ENCODE measurements around the gene ACSL6. TPM values are rescaled to one million over a fixed set of nuclear protein-coding genes. Genes with fewer than 3 reads are reported as not detected.

The ACSL6 gene
- total RNA-seq, 1 donor from 2014 or later: not detected

- Histone ChIP-seq H3K27me3 (no peaks in the 10 kb centered on the region), H3K4me1 (no peaks in the 10 kb centered on the region), H3K9me3 (ENCODE audit: low read depth) (no peaks in the 10 kb centered on the region), H3K9ac (no peak overlapping the region), H3K4me2 (no peak overlapping the region), H3K27ac (no peak overlapping the region), H3K4me3 (no peak overlapping the region), H2AFZ (replicated peaks) (no peak overlapping the region), H3K36me3 (no peaks in the 10 kb centered on the region), H3K79me2 (ENCODE audit: low read depth) (no peaks in the 10 kb centered on the region), H3F3A (ENCODE audit: low read depth) (no peaks in the 10 kb centered on the region), H4K20me1 (ENCODE audit: low read depth) (no peaks in the 10 kb centered on the region)
- Mint-ChIP-seq H3K27ac (peak overlapping the region; percentile 54), H3K4me1 (no peaks in the 10 kb centered on the region), H3K4me3 (no peak overlapping the region), H3K27me3 (ENCODE audit: insufficient read depth, low read depth) (peaks cover 5% of the 10 kb centered on the region), H3K9me3 (no peaks in the 10 kb centered on the region), H3K36me3 (no peaks in the 10 kb centered on the region)
- TF ChIP-seq EZH2phosphoT487 (IDR thresholded peaks at IDR 0.05): no peak
- TF ChIP-seq EZH2 (IDR thresholded peaks at IDR 0.05): no peak
- TF ChIP-seq, protein P1, sequence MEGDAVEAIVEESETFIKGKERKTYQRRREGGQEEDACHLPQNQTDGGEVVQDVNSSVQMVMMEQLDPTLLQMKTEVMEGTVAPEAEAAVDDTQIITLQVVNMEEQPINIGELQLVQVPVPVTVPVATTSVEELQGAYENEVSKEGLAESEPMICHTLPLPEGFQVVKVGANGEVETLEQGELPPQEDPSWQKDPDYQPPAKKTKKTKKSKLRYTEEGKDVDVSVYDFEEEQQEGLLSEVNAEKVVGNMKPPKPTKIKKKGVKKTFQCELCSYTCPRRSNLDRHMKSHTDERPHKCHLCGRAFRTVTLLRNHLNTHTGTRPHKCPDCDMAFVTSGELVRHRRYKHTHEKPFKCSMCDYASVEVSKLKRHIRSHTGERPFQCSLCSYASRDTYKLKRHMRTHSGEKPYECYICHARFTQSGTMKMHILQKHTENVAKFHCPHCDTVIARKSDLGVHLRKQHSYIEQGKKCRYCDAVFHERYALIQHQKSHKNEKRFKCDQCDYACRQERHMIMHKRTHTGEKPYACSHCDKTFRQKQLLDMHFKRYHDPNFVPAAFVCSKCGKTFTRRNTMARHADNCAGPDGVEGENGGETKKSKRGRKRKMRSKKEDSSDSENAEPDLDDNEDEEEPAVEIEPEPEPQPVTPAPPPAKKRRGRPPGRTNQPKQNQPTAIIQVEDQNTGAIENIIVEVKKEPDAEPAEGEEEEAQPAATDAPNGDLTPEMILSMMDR (IDR thresholded peaks at IDR 0.05): no peak
- no peak for DNase-seq (ENCODE audit: low spot score)
These were observed 39.4 kb upstream of the ACSL6 start for GRCh38 chr5:132050661-132051552.

- Mint-ChIP-seq H3K36me3 (no peaks in the 10 kb centered on the region), H3K27me3 (ENCODE audit: insufficient read depth, low read depth) (peaks cover 5% of the 10 kb centered on the region), H3K9me3 (no peaks in the 10 kb centered on the region), H3K27ac (no peak overlapping the region), H3K4me1 (no peaks in the 10 kb centered on the region), H3K4me3 (no peak overlapping the region)
- TF ChIP-seq, protein P1 (IDR thresholded peaks at IDR 0.05): no peak
- no peak for TF ChIP-seq EZH2 (IDR thresholded peaks at IDR 0.05)
- no peak for TF ChIP-seq EZH2phosphoT487 (IDR thresholded peaks at IDR 0.05)
- Histone ChIP-seq H2AFZ (replicated peaks) (no peak overlapping the region), H3K4me2 (no peak overlapping the region), H3K79me2 (ENCODE audit: low read depth) (no peaks in the 10 kb centered on the region), H3K36me3 (no peaks in the 10 kb centered on the region), H3K4me3 (no peak overlapping the region), H4K20me1 (ENCODE audit: low read depth) (no peaks in the 10 kb centered on the region), H3K4me1 (no peaks in the 10 kb centered on the region), H3K9ac (no peak overlapping the region), H3F3A (ENCODE audit: low read depth) (no peaks in the 10 kb centered on the region), H3K27ac (no peak overlapping the region), H3K27me3 (no peaks in the 10 kb centered on the region), H3K9me3 (ENCODE audit: low read depth) (no peaks in the 10 kb centered on the region)
- no peak for DNase-seq (ENCODE audit: low spot score)
These were observed 38.7 kb upstream of the ACSL6 start for GRCh38 chr5:132050136-132050535.

DNA sequence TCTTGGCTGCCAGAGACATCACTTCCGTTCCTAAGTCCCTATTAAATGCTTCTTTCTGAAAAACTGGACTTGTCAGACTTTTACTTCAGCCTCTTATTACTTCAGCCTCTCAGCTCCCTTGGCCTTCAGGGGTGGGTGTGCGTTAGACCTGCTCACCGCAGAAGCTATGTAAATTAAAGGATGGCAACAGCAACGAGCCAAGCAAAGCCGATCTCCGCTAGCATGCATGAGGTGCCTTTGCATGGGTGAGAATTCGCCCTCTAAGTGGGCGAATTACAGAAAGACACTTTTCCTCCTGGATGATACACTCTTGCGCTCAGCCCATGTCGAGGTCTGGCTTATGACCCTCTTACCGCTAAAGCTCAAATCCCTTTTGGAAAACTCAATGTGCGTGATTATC, 38.1 kb upstream of the ACSL6 start:
- peaks cover 5% of the 10 kb centered on the region for H3K27me3 Mint-ChIP-seq (ENCODE audit: insufficient read depth, low read depth)

More for the DNA sequence above, 38.1 kb upstream of the ACSL6 start:
- Histone ChIP-seq H3K27me3 (no peaks in the 10 kb centered on the region), H3F3A (ENCODE audit: low read depth) (no peaks in the 10 kb centered on the region), H3K9me3 (ENCODE audit: low read depth) (no peaks in the 10 kb centered on the region), H3K9ac (no peak overlapping the region), H2AFZ (replicated peaks) (no peak overlapping the region), H3K4me2 (no peak overlapping the region), H3K79me2 (ENCODE audit: low read depth) (no peaks in the 10 kb centered on the region), H3K27ac (no peak overlapping the region), H4K20me1 (ENCODE audit: low read depth) (no peaks in the 10 kb centered on the region), H3K36me3 (no peaks in the 10 kb centered on the region), H3K4me1 (no peaks in the 10 kb centered on the region), H3K4me3 (no peak overlapping the region)
- no peak overlapping the region for H3K4me3 Mint-ChIP-seq
- H3K27ac Mint-ChIP-seq: no peak overlapping the region
- no peaks in the 10 kb centered on the region for H3K4me1 Mint-ChIP-seq
- no peak for DNase-seq (ENCODE audit: low spot score)
- H3K36me3 Mint-ChIP-seq: no peaks in the 10 kb centered on the region
- TF ChIP-seq EZH2phosphoT487 (IDR thresholded peaks at IDR 0.05): no peak
- TF ChIP-seq, protein P1 (IDR thresholded peaks at IDR 0.05): no peak
- TF ChIP-seq EZH2 (IDR thresholded peaks at IDR 0.05): no peak
- no peaks in the 10 kb centered on the region for H3K9me3 Mint-ChIP-seq

Data from neural progenitor cell (in vitro differentiated cells).